TTC549 (cell line): ENCODE results near the gene PRM2.

Source experiments
- FAIRE-seq: peaks from 2 replicates; lab custom pipeline; 2012; peaks lifted over from hg19 to GRCh38; lab: Jason Lieb, UNC

The PRM2 gene

DNA sequence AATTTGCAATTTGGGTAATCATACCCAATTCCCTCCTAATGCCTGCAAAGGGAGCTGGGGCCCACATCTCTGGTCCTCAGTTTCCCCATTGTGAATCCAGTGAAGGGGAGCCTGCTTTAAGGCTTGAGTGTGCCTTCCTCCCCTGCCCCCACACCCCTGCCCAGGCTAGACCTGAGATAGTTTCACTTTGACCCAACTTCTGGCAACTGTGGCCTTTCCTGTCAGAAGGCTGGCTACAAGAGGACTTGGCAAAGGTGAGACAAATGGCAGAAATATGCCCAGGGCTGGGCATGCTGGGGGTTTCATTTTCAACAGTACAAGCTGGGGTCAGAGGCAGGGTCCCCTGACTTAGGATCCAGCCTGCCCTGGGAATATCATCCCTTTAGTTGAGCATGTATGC, 30.3 kb downstream of the PRM2 start:
- no peak for FAIRE-seq

DNA sequence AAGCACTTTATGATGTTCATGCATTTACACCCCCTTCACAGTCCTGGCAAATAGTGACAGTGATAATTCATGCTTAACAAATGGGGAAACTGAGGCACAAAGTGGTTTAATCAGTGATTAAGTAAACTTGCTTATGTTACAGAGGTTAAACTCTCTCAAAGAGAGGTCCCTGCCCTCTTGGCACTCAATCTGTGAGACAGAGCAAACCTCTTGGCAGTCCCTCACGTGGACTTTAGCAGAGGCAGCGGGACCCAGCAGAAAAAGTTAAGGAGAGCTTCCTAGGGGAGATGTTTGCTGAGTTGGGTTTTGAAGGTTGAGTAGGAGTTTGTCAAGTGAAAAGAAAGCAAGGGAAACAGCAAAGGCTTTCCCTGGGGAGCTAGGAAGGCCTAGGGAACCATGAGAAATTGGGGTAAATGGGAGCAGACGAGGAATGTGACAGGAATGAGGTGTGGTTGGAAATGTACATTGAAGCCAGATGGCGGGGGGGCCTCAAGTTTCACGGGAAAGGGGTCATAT, 31.0 kb downstream of the PRM2 start:
- no peak for FAIRE-seq

DNA sequence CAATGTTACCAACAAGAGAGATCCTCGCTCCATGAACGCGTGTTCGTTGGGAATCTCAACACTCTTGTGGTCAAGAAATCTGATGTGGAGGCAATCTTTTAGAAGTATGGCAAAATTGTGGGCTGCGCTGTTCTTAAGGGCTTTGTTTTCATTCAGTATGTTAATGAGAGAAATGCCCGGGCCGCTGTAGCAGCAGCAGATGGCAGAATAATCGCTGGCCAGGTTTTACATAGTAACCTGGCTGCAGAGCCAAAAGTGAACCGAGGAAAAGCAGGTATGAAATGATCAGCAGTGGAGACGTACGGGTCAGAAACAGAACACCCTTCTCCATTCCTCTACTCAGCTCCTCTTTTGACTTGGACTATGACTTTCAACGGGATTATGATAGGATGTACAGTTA, 33.6 kb downstream of the PRM2 start:
- no peak for FAIRE-seq

DNA sequence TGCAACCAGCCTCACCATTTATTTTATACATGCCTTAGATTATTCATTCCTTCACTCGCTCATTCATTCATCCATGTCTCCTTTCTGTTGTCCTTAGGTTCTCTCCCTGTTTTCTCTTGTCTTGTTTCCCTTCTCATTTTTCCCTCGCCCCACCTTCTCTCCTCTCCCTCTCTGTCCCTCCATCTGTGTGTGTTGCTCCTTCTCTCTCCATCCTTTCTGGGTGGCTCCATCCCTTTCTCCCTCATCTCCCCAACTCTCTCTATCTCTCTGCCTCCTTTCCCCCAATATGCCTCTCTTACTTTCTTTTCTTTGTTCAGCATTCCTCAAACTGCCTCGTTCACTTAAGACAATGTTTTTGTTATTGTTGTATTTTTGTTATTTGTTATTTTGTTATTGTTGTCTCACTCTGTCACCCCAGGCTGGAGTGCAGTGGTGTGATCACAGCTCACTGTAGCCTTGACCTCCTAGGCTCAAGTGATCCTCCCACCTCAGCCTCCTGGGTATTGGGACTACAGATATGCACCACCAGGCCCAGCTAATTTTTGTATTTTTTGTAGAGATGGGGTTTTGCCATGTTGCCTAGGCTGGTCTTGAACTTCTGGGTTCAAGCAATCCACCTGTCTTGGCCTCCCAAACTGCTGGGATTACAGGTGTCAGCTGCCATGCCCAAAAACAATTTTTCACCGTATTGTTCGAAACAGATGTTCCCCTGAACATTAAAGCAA, 34.6 kb downstream of the PRM2 start:
- FAIRE-seq = no peak

- no peak for FAIRE-seq
Observed at GRCh38 chr16:11240636-11241473, 35.4 kb downstream of the PRM2 start.

- no peak for FAIRE-seq
Observed at GRCh38 chr16:11239644-11240632, 36.3 kb downstream of the PRM2 start.

- no peak for FAIRE-seq
Observed at GRCh38 chr16:11238272-11239202, 37.7 kb downstream of the PRM2 start.

DNA sequence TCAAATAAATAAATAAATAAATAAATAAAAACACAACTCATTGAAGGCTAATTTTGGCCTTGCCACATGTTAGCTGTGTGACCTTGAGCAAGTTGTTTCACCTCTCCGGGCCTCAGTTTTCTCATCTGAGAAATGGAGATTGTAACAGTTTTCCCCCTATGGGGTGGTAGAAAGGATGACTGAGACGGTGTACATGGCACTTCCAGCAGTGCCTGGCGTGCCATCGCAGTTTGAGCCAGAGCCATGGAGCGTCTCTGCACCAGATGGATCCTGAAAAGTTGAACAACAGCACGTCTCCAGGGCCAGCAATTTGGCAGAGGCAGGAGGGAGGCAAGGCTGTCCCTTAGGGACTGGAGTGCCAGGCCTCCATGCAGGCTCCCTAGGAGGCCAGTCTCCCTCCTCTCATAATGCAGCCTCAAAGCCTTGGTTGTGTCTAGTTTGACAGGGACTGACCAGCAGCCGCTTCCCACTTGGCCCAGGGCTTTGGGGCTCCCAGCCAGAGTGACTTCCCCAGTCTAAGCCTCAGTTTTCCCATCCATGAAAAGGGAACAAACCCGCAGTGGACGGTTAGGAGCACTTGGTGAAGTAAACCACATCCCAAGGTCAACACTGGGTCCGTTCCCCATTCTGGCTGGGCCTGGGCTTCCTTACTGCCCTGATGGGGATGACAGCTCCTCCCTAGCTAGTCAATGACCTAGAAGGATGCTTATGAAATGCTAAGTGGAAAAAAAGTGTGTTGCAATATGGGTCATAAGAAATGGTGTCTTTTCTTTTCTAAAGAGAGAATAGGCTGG, 39.6 kb downstream of the PRM2 start:
- FAIRE-seq = no peak

GRCh38 chr16:11235703-11235991, 40.6 kb downstream of the PRM2 start:
- no peak for FAIRE-seq

- FAIRE-seq = no peak
Observed at GRCh38 chr16:11234884-11235702, 41.2 kb downstream of the PRM2 start.

- FAIRE-seq = no peak
Observed at GRCh38 chr16:11233727-11234376, 42.4 kb downstream of the PRM2 start.

- no peak for FAIRE-seq
Observed at GRCh38 chr16:11232852-11233726, 43.2 kb downstream of the PRM2 start.

- FAIRE-seq = no peak
Observed at GRCh38 chr16:11232302-11232851, 43.9 kb downstream of the PRM2 start.

DNA sequence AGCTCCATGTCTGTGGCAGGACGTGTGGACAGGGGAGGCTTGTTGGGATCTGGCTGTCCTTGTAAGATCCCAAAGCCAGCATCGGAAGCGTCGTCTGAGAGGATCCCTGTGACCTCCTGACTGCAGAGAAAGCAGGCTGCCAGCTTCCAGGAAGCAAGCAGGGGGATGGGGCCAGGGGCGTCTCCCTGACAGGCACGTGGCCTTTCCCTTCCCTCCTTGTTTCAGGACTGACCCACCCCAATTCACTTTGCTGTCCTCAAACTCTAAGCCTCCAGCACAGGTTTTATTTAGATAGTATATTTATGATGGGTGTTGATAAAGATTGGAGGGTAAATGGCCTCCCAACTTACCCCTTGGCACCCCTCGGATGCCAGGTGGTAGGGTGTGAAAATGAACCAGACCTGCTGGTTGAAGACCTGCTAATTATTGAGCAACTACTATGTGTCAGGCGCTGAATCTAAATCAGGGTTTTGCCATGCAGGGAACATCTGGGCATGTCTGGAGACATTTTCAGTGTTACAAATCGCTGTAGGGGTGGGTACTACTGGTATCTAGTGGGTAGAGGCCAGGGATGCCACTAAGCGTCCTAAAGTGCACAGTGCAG, 44.8 kb downstream of the PRM2 start:
- FAIRE-seq = no peak

DNA sequence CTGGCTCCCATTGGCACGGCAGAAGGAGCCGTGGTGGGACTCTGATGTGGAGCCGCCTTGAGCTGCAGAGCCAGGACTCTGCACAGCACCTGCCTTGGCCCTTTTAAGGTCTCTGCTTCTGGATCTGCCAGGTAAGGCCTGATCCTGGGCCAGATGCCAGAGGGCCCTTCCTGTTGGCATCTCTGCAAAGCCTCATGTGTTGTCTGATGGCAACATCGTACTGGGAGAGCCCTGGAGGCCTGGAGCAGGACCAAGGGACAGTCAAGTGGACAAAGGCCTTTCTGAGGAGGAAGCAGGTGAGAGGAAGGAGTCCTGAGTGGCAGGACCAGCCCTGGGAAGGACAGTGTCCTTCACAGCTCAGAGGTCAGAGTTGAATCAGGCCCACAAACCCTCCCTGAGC, 46.4 kb downstream of the PRM2 start:
- FAIRE-seq = no peak

- no peak for FAIRE-seq
Observed at GRCh38 chr16:11229432-11229831, 46.8 kb downstream of the PRM2 start.
